Left lung (tissue), 10 donors: ENCODE measurements around the gene FSTL5. TPM values are rescaled to one million over a fixed set of nuclear protein-coding genes. Genes with fewer than 3 reads are reported as not detected.

ENCODE experiments used
- ATAC-seq: fragments of 200-7000 bp; cut with Tn5 transposase; one replicate; pipeline ENCODE4 v1.9.1; 2020; ENCODE audit warnings: moderate library complexity
- DNase-seq, 4 donors: peaks; one replicate each; pipeline ENCODE4 v3.0.0-alpha.2; 2013 to 2020
- H3K27ac ChIP-seq, 2 donors: fragments of 200-600 bp; sonication (generic) in 1 of 2; one replicate each; pipeline versions ENCODE4 v1.5.0 to v1.8.0; 2020 to 2021
- H3K27me3 ChIP-seq, 2 donors: fragments of 200-600 bp; sonication (generic) in 1 of 2; one replicate each; pipeline versions ENCODE4 v1.5.0 to v1.8.0; 2020 to 2021
- H3K36me3 ChIP-seq, 2 donors: fragments of 200-600 bp; sonication (generic) in 1 of 2; one replicate each; pipeline versions ENCODE4 v1.5.0 to v1.8.0; 2020 to 2021
- H3K4me1 ChIP-seq, 2 donors: fragments of 200-600 bp; one replicate each; pipeline ENCODE4 v1.8.0; 2021
- H3K4me3 ChIP-seq, 2 donors: fragments of 200-600 bp; sonication (generic) in 1 of 2; one replicate each; pipeline versions ENCODE4 v1.5.0 to v1.8.0; 2020 to 2021; ENCODE audit warnings: mild to moderate bottlenecking in 1 of 2
- H3K9me3 ChIP-seq, 2 donors: fragments of 200-600 bp; sonication (generic) in 1 of 2; one replicate each; pipeline versions ENCODE4 v1.5.0 to v1.8.0; 2020 to 2021
- CTCF ChIP-seq, 2 donors: fragments of 200-600 bp; sonication (generic) in 1 of 2; IDR thresholded peaks; one replicate each; pipeline versions ENCODE4 v1.5.0 to v1.8.0; 2021; ENCODE audit warnings: antibody characterized with exemption in 2 of 2
- intact Hi-C, 2 donors: fragments of 100-400 bp; cut with DNase I; formaldehyde crosslinking; loops; one replicate each; pipeline versions ENCODE4 v1.11.2 to v1.14.2; 2022
- polyA plus RNA-seq, 6 donors: library from polyadenylated mRNA; unstranded; fragments of 120-200 nt; gene quantifications; one replicate each; pipeline ENCODE4 v1.2.1, GENCODE V29; 2013; ENCODE audit not compliant: insufficient read length in 6 of 6
- total RNA-seq, 2 donors: library from RNA; stranded (reverse); fragmentation: NEBNext Ultra II Directional; extraction: Animal tissue kit (Norgen Biotek cat#: 25700); gene quantifications; one replicate each; pipeline ENCODE4 v1.2.1, GENCODE V29; 2021
- donor health status: DM: no; HTN: yes; CAD: no.
- donor health status: DM: no; HTN: no; CAD: no.

Gene FSTL5
- total and polyA plus RNA-seq, 8 donors = 0.14 to 0.60 (median 0.31) TPM; not detected in 2

GRCh38 chr4:161581262-161582230 is 582.3 kb downstream of the FSTL5 start:
- ATAC-seq = peak; percentile 66
- H3K27me3 ChIP-seq = no peaks in the 10 kb centered on the region
- H3K36me3 ChIP-seq = no peaks in the 10 kb centered on the region
- H3K27ac ChIP-seq = no peak overlapping the region
- intact Hi-C loops = no loop called here
- H3K4me3 ChIP-seq = no peak overlapping the region
- no peak for DNase-seq
- H3K9me3 ChIP-seq = no peaks in the 10 kb centered on the region
- TF ChIP-seq CTCF (IDR thresholded peaks at IDR 0.05) = no peak
- no peaks in the 10 kb centered on the region for H3K4me1 ChIP-seq

DNA sequence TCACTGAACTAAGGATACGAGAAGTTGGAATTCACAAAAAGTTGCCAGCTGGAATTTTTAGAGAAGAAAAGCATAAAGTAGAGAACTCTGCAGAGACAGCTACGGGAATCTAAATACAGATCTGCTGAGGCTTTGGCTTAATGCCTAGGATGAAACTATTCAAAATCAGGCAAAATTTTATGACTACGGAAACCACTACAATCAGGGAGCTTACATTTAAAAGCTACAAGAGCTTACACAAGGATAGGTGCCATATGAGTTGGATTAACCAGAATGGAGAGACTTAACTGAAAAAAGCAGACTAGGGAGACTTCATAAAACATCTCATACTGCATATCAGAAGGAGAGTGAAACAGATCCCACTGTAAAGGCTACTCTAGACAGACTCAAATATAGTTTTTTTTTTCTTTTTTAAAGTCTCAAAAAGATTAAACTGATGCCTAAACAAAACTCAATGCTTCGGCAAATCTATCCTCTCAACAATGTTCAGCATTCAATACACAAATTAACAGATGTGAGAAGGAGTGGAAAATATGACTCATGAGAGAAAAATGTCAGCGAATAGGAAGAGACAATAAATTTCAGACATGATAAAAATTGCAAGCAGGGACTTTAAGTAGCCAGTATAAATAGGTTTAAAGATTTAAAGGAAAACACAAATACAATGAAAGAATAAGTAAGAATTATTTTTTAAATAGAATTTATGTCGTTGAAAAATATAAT is 586.1 kb downstream of the FSTL5 start:
- DNase-seq (no peak), ATAC-seq (no peak)
- no peak overlapping the region for H3K27ac ChIP-seq
- H3K36me3 ChIP-seq = no peaks in the 10 kb centered on the region
- intact Hi-C loops = no loop called here
- TF ChIP-seq CTCF (IDR thresholded peaks at IDR 0.05) = no peak
- no peaks in the 10 kb centered on the region for H3K27me3 ChIP-seq
- no peak overlapping the region for H3K4me3 ChIP-seq
- no peaks in the 10 kb centered on the region for H3K4me1 ChIP-seq
- H3K9me3 ChIP-seq = peaks cover 0 to 10% of the 10 kb centered on the region in 2 donors

GRCh38 chr4:161573836-161574235 is 590.0 kb downstream of the FSTL5 start:
- peaks cover 0 to 10% of the 10 kb centered on the region in 2 donors for H3K9me3 ChIP-seq
- H3K36me3 ChIP-seq = no peaks in the 10 kb centered on the region
- ATAC-seq = no peak
- no peak for DNase-seq
- no peak overlapping the region for H3K4me3 ChIP-seq
- no peak for TF ChIP-seq CTCF (IDR thresholded peaks at IDR 0.05)
- no peaks in the 10 kb centered on the region for H3K4me1 ChIP-seq
- intact Hi-C loops = no loop called here
- no peaks in the 10 kb centered on the region for H3K27me3 ChIP-seq
- no peak overlapping the region for H3K27ac ChIP-seq

GRCh38 chr4:161564230-161564834 is 599.5 kb downstream of the FSTL5 start:
- Histone ChIP-seq H3K27me3 (no peaks in the 10 kb centered on the region), H3K4me1 (no peaks in the 10 kb centered on the region), H3K36me3 (no peaks in the 10 kb centered on the region), H3K9me3 (no peaks in the 10 kb centered on the region), H3K27ac (no peak overlapping the region), H3K4me3 (no peak overlapping the region)
- TF ChIP-seq CTCF (IDR thresholded peaks at IDR 0.05) = peak in 1 of 2 donors; percentile 21
- intact Hi-C loops = no loop called here
- ATAC-seq = no peak
- no peak for DNase-seq
